ENCODE results near the gene NTRK3. TPM values are rescaled to one million over a fixed set of nuclear protein-coding genes. Genes with fewer than 3 reads are reported as not detected.

NTRK3 gene
- polyA plus RNA-seq, 1 donor (not counting 4 experiments of a cell fraction or from before 2014, with no cell fraction given): not detected

GRCh38 chr15:88246666-88247446 lies 9.7 kb downstream of the NTRK3 start:
- Histone ChIP-seq H2AFZ (ENCODE audit: control insufficient read depth, low read length) (peak overlapping the region; percentile 68), H3K27ac (ENCODE audit: control insufficient read depth, insufficient read depth, low read length) (no peak overlapping the region), H4K20me1 (ENCODE audit: control insufficient read depth, extremely low read depth, insufficient read depth, low read length) (no peaks in the 10 kb centered on the region), H3K4me2 (ENCODE audit: control insufficient read depth, extremely low read depth, insufficient read depth, low read depth, low read length) (peak overlapping the region; percentile 46), H3K9ac (ENCODE audit: control insufficient read depth, extremely low read depth, insufficient read depth, low read length) (no peak overlapping the region), H3K4me1 (ENCODE audit: control insufficient read depth, extremely low read depth, insufficient read depth, low read length) (no peaks in the 10 kb centered on the region), H3K4me3 (ENCODE audit: control insufficient read depth in 2 of 3, extremely low read depth in 1 of 3, insufficient read depth in 2 of 3, low read depth in 1 of 3, low read length in 3 of 3) (no peak overlapping the region), H3K36me3 (ENCODE audit: control insufficient read depth in 2 of 2, extremely low read depth in 1 of 2, insufficient read depth in 2 of 2, low read length in 2 of 2) (no peaks in the 10 kb centered on the region), H3K9me3 (ENCODE audit: control insufficient read depth, low read depth, low read length) (no peaks in the 10 kb centered on the region), H3K9me1 (ENCODE audit: control insufficient read depth, extremely low read depth, insufficient read depth, low read length) (no peaks in the 10 kb centered on the region), H3K79me2 (ENCODE audit: control insufficient read depth, insufficient read depth, low read length) (no peaks in the 10 kb centered on the region), H3K27me3 (ENCODE audit: control insufficient read depth, extremely low read depth, insufficient read depth, low read length) (peaks cover 4% of the 10 kb centered on the region)
- TF ChIP-seq EZH2 (IDR thresholded peaks at IDR 0.05; ENCODE audit: low read length) (no peak), CTCF (optimal IDR thresholded peaks at IDR 0.05 in 1 of 3, IDR thresholded peaks at IDR 0.05 in 1 of 3, conservative IDR thresholded peaks at IDR 0.05 in 1 of 3; ENCODE audit: extremely low read depth in 1 of 3, insufficient read depth in 2 of 3, low read length in 3 of 3) (peak; percentile 86 to 91 (median 90))
- dilution Hi-C loops (cut with MboI; ENCODE audit: extremely low pct_ligation_motif_present, low sequenced_read_pairs): no loop called here
- FAIRE-seq (peak; percentile 59), DNase-seq (ENCODE audit: low read depth, low spot score) (no peak)

- no peak overlapping the region for H3K4me2 ChIP-seq (ENCODE audit: control insufficient read depth, extremely low read depth, insufficient read depth, low read depth, low read length)
- H2AFZ ChIP-seq (ENCODE audit: control insufficient read depth, low read length): no peak overlapping the region
- H3K27me3 ChIP-seq (ENCODE audit: control insufficient read depth, extremely low read depth, insufficient read depth, low read length): peaks cover 4% of the 10 kb centered on the region
- dilution Hi-C loops (cut with MboI; ENCODE audit: extremely low pct_ligation_motif_present, low sequenced_read_pairs): no loop called here
- no peaks in the 10 kb centered on the region for H4K20me1 ChIP-seq (ENCODE audit: control insufficient read depth, extremely low read depth, insufficient read depth, low read length)
- H3K27ac ChIP-seq (ENCODE audit: control insufficient read depth, insufficient read depth, low read length): no peak overlapping the region
- no peak overlapping the region for H3K9ac ChIP-seq (ENCODE audit: control insufficient read depth, extremely low read depth, insufficient read depth, low read length)
- DNase-seq (ENCODE audit: low read depth, low spot score): no peak
- no peaks in the 10 kb centered on the region for H3K9me1 ChIP-seq (ENCODE audit: control insufficient read depth, extremely low read depth, insufficient read depth, low read length)
- no peak overlapping the region for H3K4me3 ChIP-seq (ENCODE audit: control insufficient read depth in 2 of 3, extremely low read depth in 1 of 3, insufficient read depth in 2 of 3, low read depth in 1 of 3, low read length in 3 of 3)
- FAIRE-seq: no peak
- no peaks in the 10 kb centered on the region for H3K9me3 ChIP-seq (ENCODE audit: control insufficient read depth, low read depth, low read length)
- no peaks in the 10 kb centered on the region for H3K36me3 ChIP-seq (ENCODE audit: control insufficient read depth in 2 of 2, extremely low read depth in 1 of 2, insufficient read depth in 2 of 2, low read length in 2 of 2)
- no peaks in the 10 kb centered on the region for H3K79me2 ChIP-seq (ENCODE audit: control insufficient read depth, insufficient read depth, low read length)
- TF ChIP-seq EZH2 (IDR thresholded peaks at IDR 0.05; ENCODE audit: low read length) (no peak), CTCF (optimal IDR thresholded peaks at IDR 0.05 in 1 of 3, IDR thresholded peaks at IDR 0.05 in 1 of 3, conservative IDR thresholded peaks at IDR 0.05 in 1 of 3; ENCODE audit: extremely low read depth in 1 of 3, insufficient read depth in 2 of 3, low read length in 3 of 3) (no peak)
- no peaks in the 10 kb centered on the region for H3K4me1 ChIP-seq (ENCODE audit: control insufficient read depth, extremely low read depth, insufficient read depth, low read length)
Measured at GRCh38 chr15:88246081-88246480, 10.5 kb downstream of the NTRK3 start.
